Uterus (tissue), 2 donors: ENCODE results near the gene GMPR.

Source experiments
- CTCF ChIP-seq, 4 experiments: fragments of 200-600 bp in 2 of 4; fragments of 450-650 bp in 2 of 4; sonication (generic) in 2 of 4; IDR thresholded peaks; one replicate each; pipeline ENCODE4 v1.5.1; 2016 to 2019; ENCODE audit warnings: antibody characterized with exemption in 4 of 4, mild to moderate bottlenecking in 2 of 4, moderate library complexity in 1 of 4
- POLR2A ChIP-seq, 2 donors: fragments of 450-650 bp; IDR thresholded peaks; one replicate each; pipeline ENCODE4 v1.6.1; 2016; ENCODE audit warnings: antibody characterized with exemption in 2 of 2, mild to moderate bottlenecking in 1 of 2, moderate library complexity in 1 of 2

DNA sequence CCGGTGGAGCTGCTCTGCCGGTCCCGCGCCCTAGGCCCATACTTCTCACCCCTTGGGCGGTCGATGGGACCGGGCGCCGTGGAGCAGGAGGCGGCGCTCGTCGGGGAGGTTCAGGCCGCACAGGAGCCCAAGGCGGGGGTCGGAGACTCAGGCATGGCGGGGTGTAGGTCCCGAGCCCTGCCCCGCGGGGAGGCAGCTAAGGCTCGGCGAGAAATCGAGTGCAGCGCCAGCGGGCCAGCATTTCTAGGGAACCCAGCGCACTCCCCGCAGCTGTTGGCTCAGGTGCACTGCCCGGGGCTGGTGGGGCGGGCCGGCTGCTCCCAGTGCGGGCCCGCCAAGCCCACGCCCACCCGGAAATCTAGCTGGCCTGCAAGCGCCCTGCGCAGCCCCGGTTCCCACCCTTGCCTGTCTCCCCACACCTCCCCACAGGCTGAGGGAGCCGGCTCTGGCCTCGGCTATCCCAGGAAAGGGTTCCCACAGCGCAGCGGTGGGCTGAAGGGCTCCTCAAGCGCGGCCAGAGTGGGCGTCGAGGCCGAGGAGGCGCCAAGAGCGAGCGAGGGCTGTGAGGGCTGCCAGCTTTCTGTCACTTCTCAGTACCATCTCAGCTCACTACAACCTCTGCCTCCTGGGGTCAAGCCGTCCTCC, 40.2 kb upstream of the GMPR start:
- TF ChIP-seq CTCF (IDR thresholded peaks at IDR 0.05) (no peak), POLR2A (IDR thresholded peaks at IDR 0.05) (no peak)
